ELR (cell line): Measurements from ENCODE around the gene IFNA1.
"Not testable (repeated sequence)": the region's sequence is repeated elsewhere in the genome, so short reads cannot be mapped to it uniquely, and the experiment has no call there.

Experiments
- DNase-seq: peaks from one replicate; pipeline ENCODE4 v3.0.0-alpha.2; 2015; ENCODE audit warnings: low read depth

IFNA1 gene

GRCh38 chr9:21440139-21440538 lies at the start of gene IFNA1:
Gene IFNA1, plus strand, starts transcription at chr9:21440439. Its CDS starts 69 bp downstream, at chr9:21440508.
- no peak for DNase-seq

DNA sequence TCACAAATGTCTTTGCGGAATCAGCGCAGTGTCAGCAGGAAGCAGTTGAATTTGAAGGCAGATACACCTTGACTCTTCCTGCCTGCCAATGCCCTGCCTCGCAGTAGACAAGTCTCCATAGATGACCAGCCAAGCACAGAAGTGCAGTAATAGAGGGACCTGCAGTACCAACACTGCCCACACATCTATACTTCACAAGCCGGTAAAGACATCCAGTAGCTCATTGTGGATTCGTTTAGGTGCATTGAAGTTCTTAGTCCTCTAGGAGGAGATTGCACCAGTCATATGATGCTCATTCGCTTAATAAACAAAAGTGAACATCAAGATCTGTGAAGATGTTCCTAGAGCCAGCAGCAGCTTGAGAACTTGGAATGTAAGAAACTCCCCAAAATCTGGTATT lies 48.0 kb upstream of the IFNA1 start:
- DNase-seq = peak; percentile 67

GRCh38 chr9:21395778-21396717 lies 44.2 kb upstream of the IFNA1 start:
- DNase-seq = peak; percentile 42

GRCh38 chr9:21398955-21399489 lies 41.2 kb upstream of the IFNA1 start:
- DNase-seq = no peak

- no peak for DNase-seq
These were observed 40.3 kb upstream of the IFNA1 start for GRCh38 chr9:21399956-21400355.

GRCh38 chr9:21402386-21403251 lies 37.6 kb upstream of the IFNA1 start:
- DNase-seq = no peak

- no peak for DNase-seq
These were observed 36.1 kb upstream of the IFNA1 start for GRCh38 chr9:21404146-21404545.

DNA sequence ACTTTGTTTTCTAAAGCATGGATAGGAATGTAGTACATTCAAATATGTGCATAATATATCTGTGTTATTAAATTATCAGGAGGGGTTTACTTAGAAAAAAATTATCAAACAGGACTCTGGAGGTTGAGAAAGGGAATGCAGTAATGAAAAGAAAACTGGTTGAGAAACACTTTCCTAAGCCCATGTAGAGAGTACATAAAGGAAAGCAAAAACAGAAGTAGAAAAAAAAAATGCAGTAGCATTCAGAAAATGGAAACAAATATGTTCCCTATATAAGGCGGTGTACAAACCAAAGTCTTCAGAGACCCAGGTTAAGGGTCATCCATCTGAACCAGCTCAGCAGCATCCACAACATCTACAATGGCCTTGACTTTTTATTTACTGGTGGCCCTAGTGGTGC lies 31.4 kb upstream of the IFNA1 start, which contains the start of gene IFNA8:
Gene IFNA8, plus strand, starts transcription at position 301 of the 400 bp plus-strand sequence. Its CDS starts 60 bp downstream, at position 361.
- DNase-seq = no peak

DNA sequence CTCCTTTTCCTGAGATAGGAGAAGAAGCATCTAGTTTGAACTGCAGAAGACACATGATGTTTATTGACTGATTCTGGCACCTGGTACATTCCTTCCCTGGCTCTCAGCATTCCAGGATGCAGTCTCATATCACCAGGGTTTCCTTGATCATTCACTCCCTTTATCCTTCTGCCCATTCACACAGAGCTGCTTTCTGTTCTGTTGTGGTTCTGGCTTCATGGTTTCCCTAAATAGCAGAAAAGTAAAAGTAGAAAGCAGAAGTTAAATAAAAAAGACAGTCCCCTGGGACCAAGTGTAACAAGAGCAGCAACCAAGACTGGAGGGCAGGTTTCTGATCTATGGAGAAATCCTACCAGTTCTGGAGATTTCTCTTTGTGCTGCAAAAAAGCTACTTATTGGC lies 28.1 kb upstream of the IFNA1 start:
- no peak for DNase-seq

DNA sequence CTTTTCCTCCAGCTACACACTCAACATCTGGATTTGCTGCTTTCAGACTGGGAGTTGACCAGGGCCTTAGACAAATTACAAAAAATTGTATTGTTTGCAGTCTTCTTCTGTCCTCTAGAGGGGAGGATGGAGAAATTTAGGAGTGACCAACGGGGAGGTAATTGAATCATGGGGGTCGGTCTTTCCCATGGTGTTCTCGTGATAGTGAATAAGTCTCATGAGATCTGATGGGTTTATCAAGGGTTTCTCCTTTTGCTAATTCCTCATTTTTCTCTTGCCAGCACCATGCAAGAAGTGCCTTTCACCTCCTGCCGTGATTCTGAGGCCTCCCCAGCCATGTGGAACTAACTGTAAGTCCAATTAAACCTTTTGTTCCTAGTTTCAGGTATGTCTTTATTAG lies 27.1 kb upstream of the IFNA1 start:
- no peak for DNase-seq

DNA sequence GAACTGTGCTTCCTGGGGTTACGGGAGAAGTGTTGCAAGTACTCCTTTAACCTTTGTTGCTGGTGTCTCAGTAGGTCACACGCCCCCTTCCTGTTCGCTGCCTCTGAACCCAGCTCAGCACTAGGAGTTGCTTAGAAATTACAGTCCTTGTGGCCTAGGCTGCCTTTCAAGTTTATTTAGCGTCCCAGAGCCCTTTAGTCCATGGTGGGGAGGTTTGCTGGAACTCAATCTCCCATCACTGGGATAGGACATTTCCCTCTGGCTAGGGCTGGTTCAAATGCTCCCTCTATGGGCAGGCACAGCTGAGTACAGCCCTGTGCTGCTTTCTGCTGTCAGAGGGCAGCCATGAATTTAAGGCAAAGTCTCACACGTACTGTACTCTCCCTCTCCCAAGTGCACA lies 26.6 kb upstream of the IFNA1 start:
- peak; percentile 26 for DNase-seq

- no peak for DNase-seq
These were observed 25.9 kb upstream of the IFNA1 start for GRCh38 chr9:21414220-21414940.

GRCh38 chr9:21415493-21416267 lies 24.6 kb upstream of the IFNA1 start:
- no peak for DNase-seq

GRCh38 chr9:21428235-21428634 lies 12.0 kb upstream of the IFNA1 start:
- no peak for DNase-seq

DNA sequence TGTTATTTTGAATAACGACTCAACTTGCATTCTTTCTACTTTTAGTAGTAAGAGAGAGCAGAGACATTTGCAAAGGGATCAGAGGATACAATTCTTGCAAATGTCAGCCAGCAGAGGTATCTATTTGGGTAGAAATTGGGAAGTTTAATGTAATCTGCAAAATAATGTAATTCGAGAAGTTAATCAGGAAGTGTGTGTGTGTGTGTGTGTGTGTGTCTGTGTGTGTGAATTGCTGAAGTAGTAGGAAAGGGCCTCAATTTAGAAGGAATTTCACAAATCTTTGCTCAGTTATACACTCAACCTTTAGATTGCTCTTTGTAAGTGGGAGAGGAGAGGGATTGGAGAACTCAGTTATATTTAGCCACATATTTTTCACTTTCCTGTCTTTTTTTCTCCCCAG lies 11.0 kb upstream of the IFNA1 start:
- no peak for DNase-seq

DNA sequence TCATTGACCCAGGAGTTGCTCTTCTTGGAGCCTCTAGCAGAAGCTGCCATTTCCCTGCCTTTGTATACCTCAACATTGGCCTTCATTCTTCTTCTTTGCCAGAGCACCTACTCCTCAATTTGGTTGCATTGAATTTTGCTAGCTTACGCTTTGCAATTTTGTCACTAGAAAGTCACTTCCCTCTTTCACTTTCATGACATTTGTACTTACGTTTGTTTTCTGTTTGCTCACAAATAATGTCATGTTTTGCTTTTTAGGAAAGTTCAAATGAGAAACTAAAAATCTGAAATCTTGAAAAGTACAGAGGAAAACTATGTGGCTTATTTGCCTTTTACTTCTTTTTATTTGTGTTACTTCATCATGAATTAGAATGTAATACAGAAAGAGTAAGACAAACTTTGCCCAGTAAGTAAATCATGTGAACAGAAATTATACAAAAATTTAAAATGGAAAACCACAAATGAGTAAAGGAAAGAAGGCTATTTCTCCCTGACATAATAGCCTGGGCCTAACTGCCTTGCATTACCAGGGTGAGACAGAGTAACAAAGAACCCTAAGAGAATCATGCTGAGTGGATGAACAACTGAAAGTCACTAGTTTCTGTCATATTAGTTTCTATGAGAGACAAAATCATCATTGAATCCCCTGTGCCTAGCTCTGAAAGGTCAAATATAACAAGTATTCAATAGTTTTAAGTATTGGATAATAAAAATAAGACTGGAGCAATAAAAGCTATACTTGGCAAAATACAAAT lies 7.4 kb upstream of the IFNA1 start:
- no peak for DNase-seq

GRCh38 chr9:21434202-21435014 lies 5.8 kb upstream of the IFNA1 start:
- DNase-seq = peak; percentile 85

GRCh38 chr9:21435015-21435383 lies 5.2 kb upstream of the IFNA1 start:
- DNase-seq = not testable (repeated sequence)

DNA sequence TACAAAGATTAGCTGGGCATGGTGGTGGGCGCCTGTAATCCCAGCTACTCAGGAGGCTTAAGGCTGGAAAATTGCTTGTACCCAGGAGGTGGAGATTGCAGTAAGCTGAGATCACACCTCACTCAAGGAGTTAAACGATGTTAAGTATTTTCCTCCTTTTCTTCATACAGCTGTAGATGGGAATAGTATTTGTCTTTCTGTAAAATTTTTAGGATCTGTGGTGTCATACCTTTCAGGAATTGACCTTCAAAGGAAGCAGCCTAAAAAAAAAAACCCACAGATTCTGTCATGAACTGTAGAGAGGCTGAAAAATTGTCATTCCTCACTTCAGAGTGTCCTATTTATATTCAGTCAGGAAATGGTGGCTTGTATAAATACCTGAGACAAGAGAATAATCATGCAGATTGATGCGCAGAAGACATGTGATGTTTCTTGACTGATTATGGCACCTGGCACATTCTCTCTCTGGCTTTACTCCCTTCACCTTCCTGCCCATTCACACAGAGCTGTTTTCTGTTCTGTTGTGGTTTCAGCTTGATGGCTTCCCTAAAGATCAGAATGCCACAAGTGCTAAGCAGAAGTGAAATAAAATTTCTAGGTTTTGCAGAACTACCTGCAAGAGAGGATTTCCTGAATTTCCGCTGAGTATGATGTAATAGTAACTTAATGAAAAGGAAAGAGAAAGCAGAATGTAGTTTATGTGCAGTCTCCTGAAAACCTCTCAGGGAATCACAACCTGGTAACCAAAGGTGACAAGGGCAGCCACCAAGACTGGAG lies 3.8 kb downstream of the IFNA1 start:
- DNase-seq = no peak
